GM21717 (cell line): ENCODE results near the gene ILK.
A peak's percentile ranks its signal among the peaks of the same experiment; 100 is the strongest.

Experiments used
- ATAC-seq: cut with Tn5 transposase; IDR thresholded peaks from one replicate; pipeline ENCODE4 v1.9.1; 2021; ENCODE audit warnings: mild to moderate bottlenecking, moderate library complexity; ENCODE audit not compliant: unreplicated experiment

The ILK gene

GRCh38 chr11:6633422-6634408 lies 30.1 kb downstream of the ILK start:
- no peak for ATAC-seq

GRCh38 chr11:6634534-6634933 lies 31.0 kb downstream of the ILK start:
- no peak for ATAC-seq

GRCh38 chr11:6635082-6635932 lies 31.7 kb downstream of the ILK start:
- ATAC-seq: no peak

- ATAC-seq: no peak
Observed at GRCh38 chr11:6636480-6636879, 32.9 kb downstream of the ILK start.

GRCh38 chr11:6637871-6638270 lies 34.3 kb downstream of the ILK start:
- no peak for ATAC-seq

GRCh38 chr11:6638429-6638828 lies 34.9 kb downstream of the ILK start:
- ATAC-seq: no peak

GRCh38 chr11:6640036-6640984 lies 36.7 kb downstream of the ILK start:
- no peak for ATAC-seq

- ATAC-seq: no peak
Observed at GRCh38 chr11:6640985-6641701, 37.6 kb downstream of the ILK start.

GRCh38 chr11:6642957-6643356 lies 39.4 kb downstream of the ILK start:
- no peak for ATAC-seq

- ATAC-seq: no peak
Observed at GRCh38 chr11:6646071-6646470, 42.5 kb downstream of the ILK start.

GRCh38 chr11:6646576-6646917 lies 43.0 kb downstream of the ILK start:
- no peak for ATAC-seq

GRCh38 chr11:6646918-6647679 lies 43.5 kb downstream of the ILK start:
- ATAC-seq: peak; percentile 95

- ATAC-seq: no peak
Observed at GRCh38 chr11:6647836-6648235, 44.3 kb downstream of the ILK start.

- ATAC-seq: no peak
Observed at GRCh38 chr11:6648501-6648900, 44.9 kb downstream of the ILK start.

GRCh38 chr11:6650104-6650503 lies 46.5 kb downstream of the ILK start:
- no peak for ATAC-seq

- no peak for ATAC-seq
Observed at GRCh38 chr11:6650980-6651379, 47.4 kb downstream of the ILK start.

GRCh38 chr11:6652182-6652581 lies 48.6 kb downstream of the ILK start:
- no peak for ATAC-seq

- no peak for ATAC-seq
Observed at GRCh38 chr11:6653097-6653496, 49.5 kb downstream of the ILK start.

GRCh38 chr11:6653656-6654055 lies 50.1 kb downstream of the ILK start:
- ATAC-seq: no peak
